Uterus (tissue), 4 donors: Measurements from ENCODE around the gene NFATC1. TPM values are rescaled to one million over a fixed set of nuclear protein-coding genes. Genes with fewer than 3 reads are reported as not detected.

Source experiments
- DNase-seq, 2 donors: peaks; one replicate each; pipeline ENCODE4 v3.0.0-alpha.2; 2019 to 2020
- H3K27ac ChIP-seq, 2 donors: fragments of 200-600 bp; sonication (generic); 1 replicate in 1 of 2; 2 replicates in 1 of 2; pipeline ENCODE4 v1.5.1; 2016 to 2018
- H3K27me3 ChIP-seq, 2 donors: fragments of 200-600 bp; sonication (generic); one replicate each; pipeline ENCODE4 v1.5.1; 2018 to 2019; ENCODE audit warnings: control low read depth in 1 of 2
- H3K36me3 ChIP-seq, 2 donors: fragments of 200-600 bp; sonication (generic); one replicate each; pipeline ENCODE4 v1.5.1; 2019; ENCODE audit warnings: control low read depth in 1 of 2
- H3K4me1 ChIP-seq, 2 donors: fragments of 200-600 bp; sonication (generic); one replicate each; pipeline ENCODE4 v1.5.1; 2018 to 2019; ENCODE audit warnings: control low read depth in 1 of 2
- H3K4me3 ChIP-seq, 2 donors: fragments of 200-600 bp; sonication (generic); 1 replicate in 1 of 2; 2 replicates in 1 of 2; pipeline ENCODE4 v1.5.1; 2018 to 2019; ENCODE audit warnings: mild to moderate bottlenecking in 1 of 2
- H3K9me3 ChIP-seq, 2 donors: fragments of 200-600 bp; sonication (generic); one replicate each; pipeline ENCODE4 v1.5.1; 2019; ENCODE audit warnings: control low read depth in 1 of 2
- CTCF ChIP-seq, 4 experiments: fragments of 200-600 bp in 2 of 4; fragments of 450-650 bp in 2 of 4; sonication (generic) in 2 of 4; IDR thresholded peaks; one replicate each; pipeline ENCODE4 v1.5.1; 2016 to 2019; ENCODE audit warnings: antibody characterized with exemption in 4 of 4, mild to moderate bottlenecking in 2 of 4, moderate library complexity in 1 of 4
- POLR2A ChIP-seq, 2 donors: fragments of 450-650 bp; IDR thresholded peaks; one replicate each; pipeline ENCODE4 v1.6.1; 2016; ENCODE audit warnings: antibody characterized with exemption in 2 of 2, mild to moderate bottlenecking in 1 of 2, moderate library complexity in 1 of 2
- intact Hi-C: fragments of 100-400 bp; cut with DNase I; formaldehyde crosslinking; loops from one replicate; pipeline ENCODE4 v1.15.1; 2023; ENCODE audit warnings: low total_unique reads
- total RNA-seq, 4 donors: library from RNA; depleted of rRNA in 3 of 4; stranded (reverse); fragments of >200 nt in 3 of 4; gene quantifications; one replicate each; pipeline versions ENCODE4 v1.1.0 to v1.2.4, GENCODE V29; 2014 to 2023
- donor health status: DM: yes; HTN: yes; CAD: no.

Gene NFATC1
- total RNA-seq, 4 donors from 2014 or later = 9.2 to 25.1 (median 14.6) TPM

GRCh38 chr18:79486356-79487182, 90.8 kb downstream of the NFATC1 start:
- DNase-seq = no peak
- Histone ChIP-seq H3K27ac (no peak overlapping the region), H3K4me3 (no peak overlapping the region), H3K9me3 (no peaks in the 10 kb centered on the region), H3K36me3 (no peaks in the 10 kb centered on the region), H3K4me1 (no peaks in the 10 kb centered on the region), H3K27me3 (no peaks in the 10 kb centered on the region)
- TF ChIP-seq POLR2A (IDR thresholded peaks at IDR 0.05) (no peak), CTCF (IDR thresholded peaks at IDR 0.05) (no peak)
- intact Hi-C loops = no loop called here

- Histone ChIP-seq H3K27ac (no peak overlapping the region), H3K4me1 (no peaks in the 10 kb centered on the region), H3K9me3 (no peaks in the 10 kb centered on the region), H3K36me3 (no peaks in the 10 kb centered on the region), H3K27me3 (no peaks in the 10 kb centered on the region), H3K4me3 (no peak overlapping the region)
- no peak for DNase-seq
- TF ChIP-seq POLR2A (IDR thresholded peaks at IDR 0.05) (no peak), CTCF (IDR thresholded peaks at IDR 0.05) (no peak)
- intact Hi-C loops = no loop called here
These were observed 91.6 kb downstream of the NFATC1 start for GRCh38 chr18:79487183-79487800.

- DNase-seq = no peak
- H3K9me3 ChIP-seq = no peaks in the 10 kb centered on the region
- intact Hi-C loops = no loop called here
- H3K27me3 ChIP-seq = no peaks in the 10 kb centered on the region
- H3K4me3 ChIP-seq = no peak overlapping the region
- no peak for TF ChIP-seq POLR2A (IDR thresholded peaks at IDR 0.05)
- H3K27ac ChIP-seq = no peak overlapping the region
- no peaks in the 10 kb centered on the region for H3K36me3 ChIP-seq
- no peaks in the 10 kb centered on the region for H3K4me1 ChIP-seq
These were observed 92.1 kb downstream of the NFATC1 start for GRCh38 chr18:79487801-79488201.

- Histone ChIP-seq H3K4me3 (no peak overlapping the region), H3K9me3 (no peaks in the 10 kb centered on the region), H3K4me1 (no peaks in the 10 kb centered on the region), H3K27me3 (no peaks in the 10 kb centered on the region), H3K27ac (no peak overlapping the region), H3K36me3 (no peaks in the 10 kb centered on the region)
- TF ChIP-seq CTCF (IDR thresholded peaks at IDR 0.05) (no peak), POLR2A (IDR thresholded peaks at IDR 0.05) (no peak)
- DNase-seq = no peak
- intact Hi-C loops = no loop called here
These were observed 92.8 kb downstream of the NFATC1 start for GRCh38 chr18:79488311-79489050.

- TF ChIP-seq CTCF (IDR thresholded peaks at IDR 0.05) (no peak), POLR2A (IDR thresholded peaks at IDR 0.05) (no peak)
- no peak overlapping the region for H3K4me3 ChIP-seq
- intact Hi-C loops = no loop called here
- no peak overlapping the region for H3K27ac ChIP-seq
- no peak for DNase-seq
- H3K36me3 ChIP-seq = no peaks in the 10 kb centered on the region
- H3K27me3 ChIP-seq = no peaks in the 10 kb centered on the region
- no peaks in the 10 kb centered on the region for H3K9me3 ChIP-seq
- no peaks in the 10 kb centered on the region for H3K4me1 ChIP-seq
These were observed 93.5 kb downstream of the NFATC1 start for GRCh38 chr18:79489051-79489898.
